Head of caudate nucleus (tissue), 42 donors: ENCODE data around the gene SPIRE1.

Experiments
- DNase-seq, 42 donors: peaks; one replicate each; pipeline versions ENCODE4 v3.0.0 to v3.0.0-alpha.2; 2020 to 2021; ENCODE audit warnings: mixed read lengths in 7 of 42
- intact Hi-C: fragments of 100-400 bp; cut with DNase I; formaldehyde crosslinking; loops from one replicate; pipeline ENCODE4 v1.15.0; 2022

The SPIRE1 gene

GRCh38 chr18:12441475-12442034, 216.4 kb downstream of the SPIRE1 start:
- intact Hi-C loops: no loop called here
- DNase-seq: peak in 2 of 42 donors; percentile 9 to 19

- peak in 1 of 42 donors; percentile 6 for DNase-seq
- intact Hi-C loops: no loop called here
These were observed 219.7 kb downstream of the SPIRE1 start for GRCh38 chr18:12438257-12438656.

GRCh38 chr18:12435867-12436266, 222.0 kb downstream of the SPIRE1 start:
- intact Hi-C loops: no loop called here
- peak in 1 of 42 donors; percentile 12 for DNase-seq

- DNase-seq: peak in 1 of 42 donors; percentile 10
- intact Hi-C loops: no loop called here
These were observed 223.4 kb downstream of the SPIRE1 start for GRCh38 chr18:12434541-12434929.

- intact Hi-C loops: no loop called here
- DNase-seq: no peak
These were observed 223.9 kb downstream of the SPIRE1 start for GRCh38 chr18:12433829-12434540.

GRCh38 chr18:12432881-12433280, 225.0 kb downstream of the SPIRE1 start:
- DNase-seq: no peak
- intact Hi-C loops: no loop called here

GRCh38 chr18:12432196-12432595, 225.7 kb downstream of the SPIRE1 start:
- no peak for DNase-seq
- intact Hi-C loops: no loop called here

GRCh38 chr18:12431561-12431960, 226.3 kb downstream of the SPIRE1 start:
- intact Hi-C loops: no loop called here
- DNase-seq: no peak

GRCh38 chr18:12430137-12430990, 227.5 kb downstream of the SPIRE1 start:
- intact Hi-C loops: no loop called here
- no peak for DNase-seq

GRCh38 chr18:12429556-12429955, 228.4 kb downstream of the SPIRE1 start:
- DNase-seq: no peak
- intact Hi-C loops: no loop called here

GRCh38 chr18:12428923-12429322, 229.0 kb downstream of the SPIRE1 start:
- intact Hi-C loops: no loop called here
- no peak for DNase-seq

- intact Hi-C loops: no loop called here
These were observed 231.0 kb downstream of the SPIRE1 start for GRCh38 chr18:12426924-12427323.

GRCh38 chr18:12424252-12424651, 233.7 kb downstream of the SPIRE1 start:
- no peak for DNase-seq
- intact Hi-C loops: no loop called here

More at GRCh38 chr18:12426924-12427323, 231.0 kb downstream of the SPIRE1 start:
- DNase-seq: no peak

GRCh38 chr18:12423820-12424219, 234.1 kb downstream of the SPIRE1 start:
- intact Hi-C loops: no loop called here
- peak in 1 of 42 donors; percentile 26 for DNase-seq

GRCh38 chr18:12423393-12423792, 234.5 kb downstream of the SPIRE1 start:
- DNase-seq: peak in 1 of 42 donors; percentile 5
- intact Hi-C loops: no loop called here

- intact Hi-C loops: no loop called here
- peak in 1 of 42 donors; percentile 28 for DNase-seq
These were observed 235.0 kb downstream of the SPIRE1 start for GRCh38 chr18:12422936-12423335.

- intact Hi-C loops: no loop called here
- peak in 1 of 42 donors; percentile 17 for DNase-seq
These were observed 236.2 kb downstream of the SPIRE1 start for GRCh38 chr18:12421732-12422131.

GRCh38 chr18:12420821-12421421, 237.0 kb downstream of the SPIRE1 start:
- DNase-seq: peak in 34 of 42 donors; percentile 8 to 63 (median 32)
- intact Hi-C loops: no loop called here

GRCh38 chr18:12417687-12418086, 240.2 kb downstream of the SPIRE1 start:
- no peak for DNase-seq
- intact Hi-C loops: no loop called here
